Stimulated activated CD8-positive, alpha-beta memory T cell treated with anti-CD3 and anti-CD28 coated beads, Interleukin-2, amount 100 ng/mL, for 1 hour (primary cell): Measurements from ENCODE around the gene GJB6.

Experiments
- DNase-seq, 2 donors: peaks; one replicate each; pipeline ENCODE4 v3.0.0-alpha.2; 2020; ENCODE audit warnings: low read depth in 2 of 2

Gene GJB6

GRCh38 chr13:20227730-20228129 lies 4.4 kb downstream of the GJB6 start:
- no peak for DNase-seq

DNA sequence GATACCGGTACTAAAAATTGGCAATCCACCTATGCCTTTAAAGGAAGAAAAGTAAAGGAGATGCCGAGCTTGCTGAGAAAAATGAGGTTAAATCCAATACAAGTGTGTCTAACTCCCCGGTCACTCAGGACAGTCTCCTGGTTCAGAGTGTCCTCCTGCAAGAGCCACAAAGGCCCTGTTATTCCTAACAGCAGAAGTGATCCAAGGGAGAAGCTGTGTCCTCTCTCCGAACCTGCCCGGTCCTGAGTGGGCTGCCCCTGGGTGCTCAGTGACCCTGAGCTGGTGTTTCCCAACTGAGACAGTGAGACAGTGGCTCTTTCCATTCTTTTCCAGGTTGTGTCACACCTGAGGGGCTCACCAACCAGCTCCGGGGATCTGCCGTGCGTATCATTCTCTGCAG lies 4.8 kb downstream of the GJB6 start:
- DNase-seq, result no peak

- DNase-seq, result no peak
Measured at GRCh38 chr13:20222553-20222952, 9.6 kb downstream of the GJB6 start.

GRCh38 chr13:20221772-20222171 lies 10.3 kb downstream of the GJB6 start:
- DNase-seq, result no peak

- no peak for DNase-seq
Measured at GRCh38 chr13:20219577-20219976, 12.5 kb downstream of the GJB6 start.

- no peak for DNase-seq
Measured at GRCh38 chr13:20217168-20217567, 15.0 kb downstream of the GJB6 start.

GRCh38 chr13:20209948-20210347 lies 22.2 kb downstream of the GJB6 start:
- no peak for DNase-seq

DNA sequence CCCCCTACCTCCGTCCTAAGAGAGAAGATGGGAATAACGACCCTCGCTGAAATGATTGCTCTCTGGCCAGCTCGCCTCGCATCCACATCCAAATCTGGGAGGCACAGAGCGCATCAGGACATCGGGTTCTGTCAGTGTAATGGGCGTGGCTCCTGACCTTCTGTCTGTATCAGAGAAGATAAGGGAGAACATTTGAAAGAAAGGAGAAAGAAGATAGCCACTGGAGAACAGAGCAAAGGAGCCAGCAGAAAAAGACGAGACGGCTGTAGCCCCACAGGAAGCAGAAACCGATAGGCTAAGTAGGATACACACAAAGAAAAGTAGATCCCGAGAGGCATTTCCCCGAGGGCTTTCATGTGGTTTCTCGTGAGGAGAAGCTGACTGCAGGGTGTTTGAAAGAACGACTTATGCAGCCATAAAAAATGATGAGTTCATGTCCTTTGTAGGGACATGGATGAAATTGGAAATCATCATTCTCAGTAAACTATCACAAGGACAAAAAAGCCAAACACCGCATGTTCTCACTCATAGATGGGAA lies 25.4 kb downstream of the GJB6 start:
- DNase-seq, result no peak

- no peak for DNase-seq
Measured at GRCh38 chr13:20206065-20206697, 25.9 kb downstream of the GJB6 start.

- DNase-seq, result no peak
Measured at GRCh38 chr13:20198781-20199180, 33.3 kb downstream of the GJB6 start.

DNA sequence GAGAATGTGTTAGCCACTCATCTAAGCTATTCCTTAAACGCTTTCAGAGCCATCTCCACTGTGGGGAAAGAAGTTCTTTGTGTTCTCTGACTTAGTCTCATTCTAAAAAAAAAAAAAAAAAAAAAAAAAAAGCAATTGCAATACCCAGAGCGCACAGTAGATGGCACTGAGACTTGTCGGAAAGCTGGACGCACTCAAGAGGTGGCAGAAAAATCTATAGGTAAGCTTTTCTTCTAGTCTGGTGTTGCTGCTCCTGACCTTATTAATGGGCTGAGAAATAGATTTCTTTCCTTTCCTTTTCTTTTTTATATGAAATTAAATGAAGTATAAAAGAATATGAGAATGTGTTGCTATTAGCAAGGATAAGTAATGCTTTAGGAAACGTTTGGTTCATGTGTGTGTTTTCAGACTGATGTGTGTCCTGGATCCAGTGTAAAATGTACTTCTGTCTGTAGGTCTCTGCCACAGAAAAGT lies 34.7 kb downstream of the GJB6 start:
- no peak for DNase-seq

GRCh38 chr13:20195801-20196200 lies 36.3 kb downstream of the GJB6 start:
- no peak for DNase-seq

DNA sequence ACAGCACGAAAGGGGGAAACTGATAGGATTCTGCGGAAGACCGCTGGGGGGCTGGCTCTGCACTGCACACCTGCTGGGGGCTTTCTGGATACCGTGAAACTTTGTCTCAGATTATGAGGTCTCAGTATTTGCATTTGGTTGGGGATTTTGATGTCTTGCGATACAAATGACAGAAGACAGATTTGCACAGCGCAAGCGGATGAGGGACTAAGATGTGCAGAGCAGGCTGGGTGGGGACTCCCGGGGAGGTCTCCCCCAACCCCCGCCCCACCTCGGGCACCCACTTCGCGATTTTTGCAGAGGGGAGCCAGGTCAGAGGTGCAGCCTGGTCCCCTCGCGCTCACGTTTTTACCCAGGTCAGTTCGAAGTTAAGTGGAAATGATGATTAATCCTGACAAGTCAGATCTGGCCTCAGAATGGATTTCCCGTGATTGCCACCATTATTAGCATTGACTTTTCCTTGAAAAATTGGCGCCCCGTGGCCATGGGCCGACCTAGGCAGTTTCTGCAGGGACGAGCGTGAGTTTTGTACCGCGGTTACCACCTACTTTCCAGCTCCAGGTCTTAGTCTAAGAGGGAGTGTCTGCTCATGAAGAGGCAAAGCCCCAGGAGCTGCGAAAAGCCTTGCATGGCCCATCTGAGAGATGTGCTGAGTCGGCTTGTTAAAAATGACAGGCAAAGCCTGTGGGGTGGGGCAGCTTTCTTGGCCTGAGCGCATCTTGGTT lies 38.0 kb downstream of the GJB6 start:
- no peak for DNase-seq

DNA sequence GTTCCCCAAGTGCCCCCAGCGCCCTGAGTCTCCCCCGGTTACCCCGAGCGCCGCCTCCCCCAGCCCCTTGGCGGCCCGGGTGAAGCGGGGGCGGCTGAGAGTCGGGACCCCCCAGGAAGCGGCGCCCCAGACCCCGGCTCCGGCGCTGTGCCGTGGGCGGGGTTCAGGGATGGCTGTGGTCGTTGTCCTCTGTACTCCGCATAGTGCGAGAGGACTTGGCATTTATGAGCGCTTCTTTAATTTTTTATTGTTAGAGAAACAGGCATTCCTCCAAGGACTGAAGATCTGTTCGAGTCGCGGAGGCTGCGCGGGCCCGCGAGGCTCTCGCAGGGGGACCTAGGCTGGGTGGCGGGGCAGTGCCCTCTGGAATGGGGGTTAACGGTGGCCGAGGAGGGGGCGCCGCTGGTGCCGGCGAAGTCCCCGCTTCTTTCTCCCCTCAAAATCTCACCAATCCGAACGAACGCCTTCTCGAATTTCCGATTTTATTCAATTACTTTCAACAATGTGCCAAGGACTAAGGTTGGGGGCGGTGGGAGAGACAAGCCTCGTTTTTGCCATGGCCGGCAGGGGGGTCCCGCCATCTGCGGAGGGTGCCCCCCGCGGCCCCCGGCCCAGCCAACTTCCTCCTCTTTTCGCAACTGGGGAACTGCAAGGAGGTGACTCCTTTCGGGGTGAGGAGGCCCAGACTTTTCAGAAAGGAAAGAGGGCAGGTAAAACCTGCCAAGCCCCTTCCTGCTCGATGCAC lies 38.8 kb downstream of the GJB6 start:
- DNase-seq, result no peak

- DNase-seq, result no peak
Measured at GRCh38 chr13:20192836-20193161, 39.3 kb downstream of the GJB6 start, which contains the start of gene GJB2. GJB2 (minus strand) TSS chr13:20192938; CDS start chr13:20189581, 3,357 bp downstream.

DNA sequence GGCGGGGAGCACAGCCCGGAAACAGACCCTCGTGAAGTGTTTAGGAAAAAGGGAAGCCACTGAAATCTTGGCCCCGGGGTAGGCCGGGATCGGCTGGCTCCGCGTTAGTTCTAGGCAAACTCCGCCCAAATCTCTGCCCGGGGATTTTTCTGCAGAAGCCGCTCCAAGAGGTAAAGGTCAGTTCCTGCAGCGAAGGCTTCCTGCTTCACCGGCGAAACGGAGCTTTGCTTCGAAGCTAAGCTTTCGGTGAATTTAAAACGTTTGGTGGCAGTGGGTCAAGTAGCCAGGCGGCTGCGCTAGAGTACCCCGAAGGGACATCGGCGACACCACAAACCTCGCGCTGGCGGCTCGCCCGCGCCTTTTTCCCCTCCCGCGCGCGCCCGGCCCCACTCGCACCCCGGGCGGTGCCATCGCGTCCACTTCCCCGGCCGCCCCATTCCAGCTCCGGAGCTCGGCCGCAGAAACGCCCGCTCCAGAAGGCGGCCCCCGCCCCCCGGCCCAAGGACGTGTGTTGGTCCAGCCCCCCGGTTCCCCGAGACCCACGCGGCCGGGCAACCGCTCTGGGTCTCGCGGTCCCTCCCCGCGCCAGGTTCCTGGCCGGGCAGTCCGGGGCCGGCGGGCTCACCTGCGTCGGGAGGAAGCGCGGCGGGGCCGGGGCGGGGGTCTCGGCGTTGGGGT lies 39.8 kb downstream of the GJB6 start:
- DNase-seq, result no peak

- DNase-seq, result no peak
Measured at GRCh38 chr13:20191311-20192157, 40.6 kb downstream of the GJB6 start.

DNA sequence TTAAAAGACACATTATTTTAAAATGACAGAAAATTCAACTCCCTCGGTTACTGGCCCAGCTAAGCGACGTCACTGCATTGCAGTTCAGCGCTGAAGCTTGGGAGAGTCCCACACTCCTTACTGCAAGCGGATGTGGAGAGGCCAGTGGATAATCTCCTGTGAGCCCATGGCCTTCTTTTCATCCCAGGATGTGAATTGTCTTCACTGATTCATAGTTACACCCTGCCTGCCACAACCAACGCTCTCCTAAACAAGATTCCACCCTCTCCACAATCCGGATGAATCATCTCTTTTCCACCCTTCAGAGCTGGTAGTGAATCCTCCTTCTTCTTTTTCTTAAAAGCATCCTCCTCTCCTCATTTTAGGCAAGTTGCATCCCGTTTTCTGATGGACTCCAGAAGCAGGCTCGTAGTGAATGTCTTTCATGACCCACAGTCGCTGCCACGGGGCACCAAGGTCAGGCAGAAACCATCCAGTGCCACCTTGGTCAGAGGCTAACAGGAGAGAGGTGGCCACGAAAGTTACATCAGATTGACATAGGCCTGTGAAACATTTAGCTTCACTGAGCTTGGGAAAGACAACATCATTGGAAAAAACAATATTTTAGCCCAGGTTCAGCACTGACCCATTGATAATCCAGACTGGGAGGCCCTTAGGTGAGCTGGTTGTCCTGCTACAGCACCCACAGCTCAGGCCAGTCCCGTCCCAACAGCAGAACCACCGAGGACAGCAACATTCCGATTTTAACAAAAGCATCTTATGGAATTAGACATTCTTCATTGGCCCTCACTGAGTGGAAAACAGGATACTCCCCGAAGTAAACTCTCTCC lies 41.4 kb downstream of the GJB6 start:
- no peak for DNase-seq

GRCh38 chr13:20190076-20190475 lies 42.0 kb downstream of the GJB6 start:
- DNase-seq, result no peak
